ENCODE results near the gene BAIAP2L1. TPM values are rescaled to one million over a fixed set of nuclear protein-coding genes. Genes with fewer than 3 reads are reported as not detected.

Gene BAIAP2L1
- total and polyA plus RNA-seq, 12 donors = 16.9 to 49.0 (median 24.3) TPM

DNA sequence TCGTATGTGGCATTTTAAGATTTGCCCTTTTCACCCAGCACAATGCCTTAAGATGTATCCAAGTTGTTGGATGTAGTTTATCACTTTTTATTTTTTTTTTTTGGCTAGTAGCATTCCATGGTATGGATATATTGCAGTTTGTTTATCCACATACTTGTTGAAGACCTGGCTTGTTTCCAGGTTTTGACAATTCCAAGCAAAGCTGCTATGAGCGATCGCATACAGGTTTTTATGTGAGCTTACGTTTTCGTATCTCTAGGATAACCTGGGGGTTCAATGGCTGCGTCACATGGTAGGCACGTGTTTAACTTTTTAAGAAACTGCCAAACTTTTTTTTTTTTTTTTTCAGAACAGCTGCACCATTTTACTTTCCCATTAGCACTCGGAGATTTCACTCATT lies 32.2 kb downstream of the BAIAP2L1 start:
- DNase-seq = no peak
- H3K27me3 ChIP-seq = no peaks in the 10 kb centered on the region
- H3K27ac ChIP-seq = no peak overlapping the region
- no peaks in the 10 kb centered on the region for H3K9me3 ChIP-seq (replicated peaks in 1 of 3)
- no peak overlapping the region for H3K4me3 ChIP-seq
- H3K4me1 ChIP-seq (replicated peaks in 1 of 2) = peaks cover 4 to 6% of the 10 kb centered on the region in 2 donors
- TF ChIP-seq CTCF (IDR thresholded peaks at IDR 0.05) (no peak), POLR2A (IDR thresholded peaks at IDR 0.05) (no peak)
- WGBS, 4 donors = 79 to 86% (median 81%) methylated on average over 8 of the region's 8 CpGs
- intact Hi-C loops (cut with DNase I) = no loop called here
- H3K36me3 ChIP-seq (replicated peaks in 1 of 2) = no peaks in the 10 kb centered on the region

GRCh38 chr7:98366562-98366938 lies 34.3 kb downstream of the BAIAP2L1 start:
- intact Hi-C loops (cut with DNase I) = no loop called here
- WGBS, 4 donors = 91 to 97% (median 94%) methylated on average over 6 of the region's 6 CpGs
- no peak overlapping the region for H3K4me3 ChIP-seq
- no peaks in the 10 kb centered on the region for H3K4me1 ChIP-seq (replicated peaks in 1 of 2)
- TF ChIP-seq CTCF (IDR thresholded peaks at IDR 0.05) (no peak), POLR2A (IDR thresholded peaks at IDR 0.05) (no peak)
- H3K27ac ChIP-seq = no peak overlapping the region
- no peaks in the 10 kb centered on the region for H3K36me3 ChIP-seq (replicated peaks in 1 of 2)
- H3K27me3 ChIP-seq = no peaks in the 10 kb centered on the region
- H3K9me3 ChIP-seq (replicated peaks in 1 of 3) = no peaks in the 10 kb centered on the region
- no peak for DNase-seq

DNA sequence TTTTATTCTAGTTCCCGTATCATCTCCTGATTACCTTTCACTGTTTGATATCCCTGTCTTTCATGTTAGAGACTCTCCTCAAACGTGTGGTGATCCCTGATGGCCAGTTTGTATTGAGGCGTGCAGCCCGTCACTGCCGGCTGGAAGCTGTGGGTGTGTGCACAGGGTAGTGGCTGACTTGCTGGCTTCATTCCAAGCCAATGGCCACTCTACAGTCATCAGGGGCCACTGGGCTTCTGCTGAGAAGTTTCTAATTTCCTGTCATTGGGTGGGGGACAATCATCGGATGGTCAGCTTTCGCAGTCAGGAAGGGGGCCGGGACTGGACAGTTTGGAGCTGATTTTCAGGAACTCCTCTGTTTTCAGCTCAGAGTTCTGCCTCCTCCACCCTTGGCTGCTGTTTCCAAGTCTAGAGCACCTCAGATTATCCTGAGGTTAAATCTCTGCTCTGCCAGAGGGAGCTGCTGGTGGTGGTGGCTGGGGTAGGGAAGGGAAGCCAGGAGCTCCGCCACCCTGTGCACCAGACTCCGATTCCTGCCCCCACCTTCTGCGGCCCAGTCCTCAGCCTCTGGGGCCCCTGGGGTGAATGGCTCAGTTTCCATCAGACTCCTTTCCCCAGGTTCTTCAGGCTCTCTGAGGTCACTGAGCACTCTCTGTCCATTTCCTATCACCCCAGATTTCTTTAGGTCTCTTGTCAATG lies 34.9 kb downstream of the BAIAP2L1 start:
- no peak for TF ChIP-seq POLR2A (IDR thresholded peaks at IDR 0.05)
- TF ChIP-seq CTCF (IDR thresholded peaks at IDR 0.05) = no peak
- intact Hi-C loops (cut with DNase I) = no loop called here
- peak in 4 of 7 donors; percentile 16 to 42 (median 32) for DNase-seq
- no peaks in the 10 kb centered on the region for H3K27me3 ChIP-seq
- H3K36me3 ChIP-seq (replicated peaks in 1 of 2) = no peaks in the 10 kb centered on the region
- 78 to 87% (median 83%) methylated on average over 10 to 11 of the region's 11 CpGs for WGBS, 4 donors
- H3K27ac ChIP-seq = no peak overlapping the region
- no peaks in the 10 kb centered on the region for H3K4me1 ChIP-seq (replicated peaks in 1 of 2)
- no peak overlapping the region for H3K4me3 ChIP-seq
- H3K9me3 ChIP-seq (replicated peaks in 1 of 3) = no peaks in the 10 kb centered on the region

DNA sequence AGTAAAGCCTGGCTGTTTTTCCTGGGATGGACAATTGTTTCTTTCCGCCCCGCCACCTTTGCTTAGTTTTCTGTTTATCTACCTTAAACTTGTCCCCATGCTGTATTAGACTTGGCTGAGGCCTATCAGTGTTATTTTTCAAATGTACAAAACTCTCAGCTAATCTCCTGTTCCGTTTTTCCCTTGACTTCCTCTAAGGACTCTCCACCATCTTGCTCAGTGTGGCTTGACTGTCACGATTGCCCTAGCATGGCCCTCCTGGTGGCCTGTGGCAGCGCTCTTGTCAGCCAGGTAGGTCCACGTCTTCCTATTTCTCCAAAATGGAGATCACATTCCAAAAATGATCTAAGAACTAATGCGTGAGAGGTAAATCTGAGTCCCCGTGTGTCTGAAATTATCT lies 36.7 kb downstream of the BAIAP2L1 start:
- 93 to 96% (median 94%) methylated on average over 8 of the region's 8 CpGs for WGBS, 4 donors
- H3K4me1 ChIP-seq (replicated peaks in 1 of 2) = peaks cover 0 to 7% of the 10 kb centered on the region in 2 donors
- DNase-seq = no peak
- TF ChIP-seq POLR2A (IDR thresholded peaks at IDR 0.05) = no peak
- no peak for TF ChIP-seq CTCF (IDR thresholded peaks at IDR 0.05)
- no peaks in the 10 kb centered on the region for H3K27me3 ChIP-seq
- no peaks in the 10 kb centered on the region for H3K36me3 ChIP-seq (replicated peaks in 1 of 2)
- intact Hi-C loops (cut with DNase I) = no loop called here
- H3K9me3 ChIP-seq (replicated peaks in 1 of 3) = no peaks in the 10 kb centered on the region
- no peak overlapping the region for H3K27ac ChIP-seq
- no peak overlapping the region for H3K4me3 ChIP-seq

All from adrenal gland (tissue), 12 donors.